Measurements from ENCODE around the gene C1QL1. TPM values are rescaled to one million over a fixed set of nuclear protein-coding genes. Genes with fewer than 3 reads are reported as not detected.
A peak's percentile ranks its signal among the peaks of the same experiment; 100 is the strongest.

Gene C1QL1
- total RNA-seq, 4 donors from 2014 or later = 9.8 to 25.5 (median 21.2) TPM

- WGBS, 2 donors = 12% methylated on average over 44 to 56 of the region's 56 CpGs
Observed at GRCh38 chr17:44959821-44960531, 8.1 kb downstream of the C1QL1 start.

GRCh38 chr17:44956998-44957981, 10.8 kb downstream of the C1QL1 start:
- WGBS, 2 donors = 59% methylated on average over 8 of the region's 8 CpGs
- Histone ChIP-seq H3K27ac (peak overlapping the region in 3 of 4 donors; percentile 52 to 85 (median 69)), H3K4me1 (peaks cover 0 to 33% (median 13%) of the 10 kb centered on the region in 4 donors), H3K27me3 (peaks cover 0 to 37% of the 10 kb centered on the region in 2 donors), H3K4me3 (no peak overlapping the region), H3K9me3 (no peaks in the 10 kb centered on the region), H3K36me3 (no peaks in the 10 kb centered on the region)
- no peak for DNase-seq (ENCODE audit: low spot score in 2 of 2)
- TF ChIP-seq CTCF (IDR thresholded peaks at IDR 0.05) = no peak
- TF ChIP-seq EP300 (IDR thresholded peaks at IDR 0.05) = no peak
- no peak for TF ChIP-seq POLR2A (IDR thresholded peaks at IDR 0.05)

More at GRCh38 chr17:44959821-44960531, 8.1 kb downstream of the C1QL1 start:
- Histone ChIP-seq H3K27ac (peak overlapping the region; percentile 15 to 74 (median 32)), H3K36me3 (no peaks in the 10 kb centered on the region), H3K9me3 (no peaks in the 10 kb centered on the region), H3K4me3 (peak overlapping the region in 1 of 4 donors; percentile 15), H3K4me1 (peaks cover 0 to 33% (median 13%) of the 10 kb centered on the region in 4 donors), H3K27me3 (peaks cover 0 to 51% of the 10 kb centered on the region in 2 donors)
- no peak for DNase-seq (ENCODE audit: low spot score in 2 of 2)
- no peak for TF ChIP-seq CTCF (IDR thresholded peaks at IDR 0.05)
- no peak for TF ChIP-seq POLR2A (IDR thresholded peaks at IDR 0.05)
- peak in 1 of 2 donors; percentile 28 for TF ChIP-seq EP300 (IDR thresholded peaks at IDR 0.05)

GRCh38 chr17:44955674-44956425, 12.3 kb downstream of the C1QL1 start:
- H3K36me3 ChIP-seq = no peaks in the 10 kb centered on the region
- H3K27me3 ChIP-seq = peaks cover 0 to 29% of the 10 kb centered on the region in 2 donors
- DNase-seq (ENCODE audit: low spot score in 2 of 2) = no peak
- 39 to 60% methylated on average over 8 of the region's 8 CpGs for WGBS, 2 donors
- TF ChIP-seq POLR2A (IDR thresholded peaks at IDR 0.05) (no peak), EP300 (IDR thresholded peaks at IDR 0.05) (peak; percentile 36 to 72)
- H3K27ac ChIP-seq = peak overlapping the region in 2 of 4 donors; percentile 4 to 85
- no peak overlapping the region for H3K4me3 ChIP-seq
- H3K4me1 ChIP-seq = peaks cover 0 to 31% (median 13%) of the 10 kb centered on the region in 4 donors
- H3K9me3 ChIP-seq = no peaks in the 10 kb centered on the region

- Histone ChIP-seq H3K9me3 (no peaks in the 10 kb centered on the region), H3K36me3 (no peaks in the 10 kb centered on the region), H3K27me3 (peaks cover 0 to 3% of the 10 kb centered on the region in 2 donors), H3K4me3 (no peak overlapping the region), H3K4me1 (peaks cover 0 to 20% (median 3%) of the 10 kb centered on the region in 4 donors), H3K27ac (no peak overlapping the region)
- TF ChIP-seq EP300 (IDR thresholded peaks at IDR 0.05) (no peak), CTCF (IDR thresholded peaks at IDR 0.05) (no peak), POLR2A (IDR thresholded peaks at IDR 0.05) (no peak)
- no peak for DNase-seq (ENCODE audit: low spot score in 2 of 2)
- 61 to 69% methylated on average over 6 of the region's 6 CpGs for WGBS, 2 donors
Observed at GRCh38 chr17:44952946-44953475, 15.1 kb downstream of the C1QL1 start.
